ENCODE measurements around the gene ZNF662.

ZNF662 gene

DNA sequence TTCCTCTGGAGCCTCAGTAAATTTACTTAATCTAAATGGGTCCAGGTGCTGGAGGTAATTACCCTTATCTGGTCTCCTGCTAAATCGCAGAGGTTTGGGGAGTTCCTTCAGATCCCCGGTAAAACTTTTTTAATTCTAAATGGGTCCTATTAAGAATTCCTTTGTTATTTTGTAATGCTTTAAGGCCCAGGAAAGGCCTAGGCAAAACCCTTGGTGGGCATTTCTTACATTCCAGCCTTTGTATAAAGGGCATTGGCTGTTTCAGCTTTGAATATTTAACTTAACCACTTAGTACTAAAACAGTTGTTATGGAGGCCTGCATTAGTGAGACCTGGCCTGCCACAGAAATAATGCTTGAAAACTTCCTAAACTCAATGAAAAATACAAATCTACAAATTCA lies 14.9 kb upstream of the ZNF662 start:
- DNase-seq = no peak

DNA sequence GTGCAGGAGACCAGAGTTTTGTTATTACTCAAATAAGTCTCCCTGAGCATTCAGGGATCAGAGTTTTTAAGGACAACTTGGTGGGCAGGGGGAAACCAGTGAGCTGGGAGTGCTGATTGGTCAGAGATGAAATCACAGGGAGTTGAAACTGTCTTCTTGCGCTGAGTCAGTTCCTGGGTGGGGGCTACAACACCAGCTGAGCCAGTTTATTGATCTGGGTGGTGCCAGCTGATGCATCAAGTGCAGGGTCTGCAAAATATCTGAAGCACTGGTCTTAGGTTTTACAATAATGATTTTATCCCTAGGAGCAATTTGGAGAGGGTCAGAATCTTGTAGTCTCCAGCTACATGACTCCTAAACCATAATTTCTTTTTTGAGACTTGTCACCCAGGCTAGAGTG lies 13.8 kb upstream of the ZNF662 start:
- no peak for DNase-seq

DNA sequence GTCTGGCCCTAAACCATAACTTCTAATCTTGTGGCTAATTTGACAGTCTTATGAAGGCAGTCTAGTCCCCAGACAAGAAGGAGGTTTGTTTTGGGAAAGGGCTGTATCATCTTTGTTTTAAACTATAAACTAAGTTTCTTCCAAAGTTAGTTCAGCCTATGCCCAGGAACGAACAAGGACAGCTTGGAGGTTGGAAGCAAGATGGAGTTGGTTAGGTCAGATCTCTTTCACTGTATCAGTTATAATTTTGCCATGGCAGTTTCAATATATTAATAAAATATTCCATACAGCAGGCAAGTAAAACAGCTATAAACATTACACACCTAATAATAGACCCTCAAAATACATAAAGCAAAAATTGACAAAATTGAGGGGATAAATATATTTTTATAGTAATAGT lies 13.1 kb upstream of the ZNF662 start:
- no peak for DNase-seq

DNA sequence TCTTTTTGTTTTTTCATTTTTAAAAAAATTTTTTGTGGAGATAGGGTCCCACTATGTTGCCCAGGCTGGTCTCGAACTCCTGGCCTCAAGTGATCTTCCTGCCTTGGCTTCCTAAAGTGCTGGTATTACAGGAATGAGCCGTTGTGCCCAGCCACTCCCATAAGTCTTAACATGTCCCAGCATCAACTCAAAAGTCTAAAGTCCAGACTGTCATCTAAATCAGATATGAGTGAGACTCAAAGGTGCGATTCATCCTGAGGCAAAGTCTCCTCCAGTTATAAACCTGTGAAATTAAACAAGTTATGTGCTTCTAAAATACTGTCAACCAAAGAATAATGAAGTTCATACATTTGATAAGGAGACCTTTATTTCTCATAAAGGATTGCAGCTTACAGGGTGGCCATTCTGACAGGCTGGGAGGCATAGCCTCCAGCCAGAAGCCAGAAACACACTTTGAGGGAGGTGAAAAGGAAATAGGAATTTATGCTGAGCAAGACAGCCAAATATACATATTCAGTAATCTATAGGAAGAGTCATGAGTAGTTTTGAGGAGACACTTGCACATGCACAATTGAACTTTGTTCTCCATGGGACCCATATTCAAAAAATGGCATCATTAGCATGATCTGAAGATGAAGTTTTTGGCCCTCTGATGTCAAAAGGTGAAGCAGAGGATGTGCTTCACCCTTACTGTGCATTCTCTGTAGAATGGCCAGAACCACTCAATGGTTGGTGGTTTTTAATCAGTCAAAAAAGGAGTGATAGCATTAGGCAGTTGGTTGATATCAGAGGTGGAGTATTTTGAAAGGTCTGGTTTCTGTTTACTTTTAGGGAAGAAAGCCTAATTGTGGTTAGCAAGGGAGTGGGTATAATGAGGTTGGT lies 11.0 kb upstream of the ZNF662 start:
- DNase-seq = no peak

DNA sequence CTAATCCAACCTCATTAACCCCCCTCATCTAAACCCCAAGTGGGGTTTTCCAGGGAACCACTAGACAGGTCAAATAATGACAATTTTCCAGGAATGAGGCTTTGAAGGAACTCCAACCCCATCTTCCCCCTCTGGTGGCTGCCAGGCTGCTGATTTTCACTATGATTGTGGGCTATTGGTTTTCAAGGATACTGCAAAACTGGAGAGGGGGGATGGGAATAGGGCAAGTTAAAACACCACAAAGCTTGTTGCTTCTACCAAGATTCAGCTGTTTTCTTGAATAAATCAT lies 10.4 kb upstream of the ZNF662 start:
- DNase-seq = no peak

DNA sequence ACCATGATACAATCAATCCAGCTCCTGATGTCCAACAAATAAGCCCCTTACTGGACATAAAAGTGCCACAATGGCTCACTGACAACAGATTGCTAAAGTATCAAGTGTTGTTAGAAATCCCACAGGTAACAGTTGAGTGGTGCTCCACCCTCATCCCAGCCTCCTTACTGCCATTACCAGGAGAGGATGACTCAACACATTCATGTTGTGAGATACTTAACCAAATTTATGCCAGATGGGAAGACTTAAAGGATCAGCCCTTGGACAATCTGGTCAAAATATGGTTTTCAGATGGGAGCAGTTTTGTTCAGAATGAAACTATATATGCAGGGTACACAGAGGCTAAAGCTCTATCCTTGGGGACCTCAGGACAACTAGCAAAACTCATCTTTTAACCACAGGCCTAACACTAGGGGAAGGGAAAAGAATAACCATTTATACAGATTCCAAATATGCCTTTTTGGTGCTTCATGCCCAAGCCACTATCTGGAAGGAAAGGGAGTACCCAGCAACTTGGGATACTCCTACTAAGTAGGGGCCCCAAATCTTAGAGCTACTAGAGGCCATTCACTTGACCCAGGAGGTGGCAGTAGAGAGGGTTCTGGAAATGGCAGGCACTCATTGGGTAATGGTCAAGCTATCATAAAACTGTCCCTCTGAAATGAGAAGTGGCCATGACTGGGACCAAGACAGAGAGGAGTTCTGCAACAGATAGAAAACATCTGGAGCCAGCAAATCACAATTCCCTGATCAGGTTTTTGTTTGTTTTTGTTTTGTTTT lies 6.9 kb upstream of the ZNF662 start:
- DNase-seq = no peak

DNA sequence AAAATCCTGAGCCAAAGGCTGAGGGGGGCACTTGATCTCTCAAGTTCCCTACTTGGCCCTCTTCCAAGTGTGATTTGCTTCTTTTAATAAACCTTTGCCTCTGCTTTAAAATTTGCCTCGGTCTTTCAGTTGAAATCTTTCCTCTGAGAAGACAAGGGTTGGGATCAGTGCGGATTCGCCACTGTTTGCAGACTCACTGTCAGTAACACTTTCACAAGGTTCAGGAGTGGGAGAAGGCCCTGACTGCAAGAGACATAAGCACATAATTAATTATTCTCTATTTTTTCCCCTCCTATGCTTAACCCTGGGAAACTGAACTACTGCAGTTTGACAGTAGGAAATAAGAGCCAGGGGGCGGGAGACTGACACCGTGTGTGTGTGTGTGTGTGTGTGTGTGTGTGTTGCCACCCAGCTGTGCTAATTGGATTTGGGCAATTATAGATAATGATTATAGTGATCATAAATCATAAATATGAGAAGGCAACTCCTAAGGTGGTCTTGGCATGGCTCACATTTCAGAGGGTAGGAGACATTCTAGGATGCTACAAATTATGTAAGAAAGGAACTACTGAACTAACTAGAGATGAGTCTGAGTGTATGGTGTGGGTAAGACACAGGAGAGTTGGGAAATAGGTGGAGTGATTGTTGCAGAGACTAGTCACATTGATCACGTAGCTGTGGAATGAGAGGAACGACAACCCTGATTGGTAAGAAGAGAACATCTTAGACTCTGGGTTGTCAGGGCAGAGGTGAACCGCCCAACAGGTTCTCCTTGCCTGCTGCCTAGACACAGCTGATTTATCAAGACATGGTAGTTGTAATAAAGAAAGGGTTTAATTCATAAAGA lies 5.5 kb upstream of the ZNF662 start:
- no peak for DNase-seq

DNA sequence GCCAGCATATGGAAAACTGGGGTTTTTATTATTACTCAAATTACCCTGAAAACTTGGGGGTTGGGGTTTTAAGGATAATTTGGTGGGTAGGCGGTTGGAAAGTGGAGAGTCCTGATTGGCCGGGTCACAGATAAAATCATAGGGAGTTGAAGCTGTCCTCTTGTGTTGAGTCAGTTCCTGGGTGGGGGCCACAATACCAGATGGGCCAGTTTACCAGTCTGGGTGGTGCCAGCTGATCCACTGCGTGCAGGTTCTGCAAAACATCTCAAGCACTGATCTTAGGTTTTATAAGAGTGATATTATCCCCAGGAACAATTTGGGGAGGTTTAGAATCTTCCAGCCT lies 4.9 kb upstream of the ZNF662 start:
- DNase-seq = peak; percentile 51

DNA sequence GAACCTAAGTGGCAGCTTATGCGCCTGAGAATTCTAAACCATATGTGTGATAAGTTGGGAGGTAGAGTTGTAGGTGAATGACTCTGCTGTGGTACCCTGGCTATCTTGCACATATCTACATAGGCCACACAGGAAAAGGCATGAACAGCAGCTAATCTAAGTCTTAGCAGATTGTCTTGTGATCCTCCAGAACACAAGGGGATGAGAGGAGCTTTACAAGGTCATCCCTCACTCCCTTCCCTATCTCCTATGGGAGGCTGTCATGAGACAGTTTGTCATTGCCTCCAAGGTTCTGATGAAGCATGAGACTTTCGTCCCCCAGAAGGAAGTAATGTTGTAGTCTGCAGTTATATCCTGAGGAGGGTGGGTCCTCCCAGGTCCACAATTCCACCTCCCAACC lies 3.7 kb upstream of the ZNF662 start:
- DNase-seq = no peak

DNA sequence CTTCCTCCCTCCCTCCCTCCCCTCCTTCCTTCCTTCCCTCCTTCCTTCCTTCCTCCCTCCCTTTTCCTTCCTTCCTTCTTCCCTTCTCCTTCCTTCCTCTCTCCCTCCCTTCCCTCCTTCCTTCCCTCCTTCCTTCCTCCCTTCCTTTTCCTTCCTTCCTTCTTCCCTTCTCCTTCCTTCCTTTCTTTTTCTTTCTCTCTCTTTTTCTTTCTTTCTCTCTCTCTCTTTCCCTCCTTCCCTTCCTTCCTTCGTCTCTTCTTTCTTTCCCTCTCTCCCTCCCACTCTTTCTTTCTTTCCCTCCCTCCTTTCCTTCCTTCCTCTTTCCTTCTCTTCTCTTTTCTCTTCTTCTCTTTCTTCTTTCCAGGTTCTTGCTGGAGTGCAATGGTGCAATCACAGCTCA lies 1.9 kb upstream of the ZNF662 start:
- DNase-seq = no peak

DNA sequence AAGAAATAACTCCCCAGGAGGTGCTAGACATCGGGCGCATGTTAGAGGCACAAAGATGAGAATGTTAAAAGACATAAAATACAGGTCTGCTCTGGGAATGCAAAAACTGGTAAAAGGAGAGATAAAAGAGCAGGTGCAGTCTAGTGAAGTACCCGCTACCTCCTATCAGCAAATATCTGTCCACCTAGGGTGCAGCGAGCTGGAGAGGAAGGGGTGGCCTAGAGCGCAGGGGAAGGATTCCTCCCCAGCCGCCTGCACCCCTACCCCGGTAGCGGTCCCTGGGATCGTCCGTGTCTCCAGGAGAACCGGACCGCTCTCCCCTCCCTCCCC lies 237 bp upstream of the ZNF662 start:
- DNase-seq = no peak

DNA sequence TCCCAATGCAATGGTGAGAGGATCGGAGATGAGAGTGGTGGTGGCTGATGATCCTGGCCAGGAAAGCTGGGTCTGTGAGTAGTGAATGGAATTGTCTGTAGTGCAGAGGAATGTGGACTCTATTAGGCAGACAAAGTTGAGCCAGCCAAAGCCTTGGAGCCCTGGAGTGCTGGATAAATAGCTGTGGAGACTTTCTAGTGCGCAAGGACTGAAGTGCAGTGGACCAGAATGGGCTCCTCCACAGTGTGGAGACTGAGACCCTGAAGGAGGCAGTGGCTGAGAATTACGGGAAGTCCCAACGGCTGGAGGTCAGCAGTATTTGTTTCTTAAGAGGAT lies 874 bp downstream of the ZNF662 start:
- no peak for DNase-seq

DNA sequence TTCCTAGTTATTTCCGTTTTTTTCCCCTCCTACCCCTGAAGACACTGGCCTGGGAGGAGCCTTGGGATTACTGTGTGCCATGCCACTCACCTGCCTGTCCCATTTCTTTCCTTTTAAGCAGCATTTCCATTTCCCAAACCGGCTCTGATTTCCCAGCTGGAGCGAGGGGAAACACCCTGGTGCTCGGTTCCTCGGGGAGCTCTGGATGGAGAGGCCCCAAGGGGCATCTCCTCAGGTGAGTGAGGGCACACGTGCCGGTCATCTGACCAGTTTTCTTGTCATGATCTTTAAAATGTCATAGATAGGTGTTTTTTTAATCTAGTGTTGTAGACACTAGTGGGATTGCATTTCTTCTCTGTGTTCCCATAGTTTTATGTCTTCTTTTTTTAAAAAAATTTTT lies 2.7 kb downstream of the ZNF662 start:
- no peak for DNase-seq

DNA sequence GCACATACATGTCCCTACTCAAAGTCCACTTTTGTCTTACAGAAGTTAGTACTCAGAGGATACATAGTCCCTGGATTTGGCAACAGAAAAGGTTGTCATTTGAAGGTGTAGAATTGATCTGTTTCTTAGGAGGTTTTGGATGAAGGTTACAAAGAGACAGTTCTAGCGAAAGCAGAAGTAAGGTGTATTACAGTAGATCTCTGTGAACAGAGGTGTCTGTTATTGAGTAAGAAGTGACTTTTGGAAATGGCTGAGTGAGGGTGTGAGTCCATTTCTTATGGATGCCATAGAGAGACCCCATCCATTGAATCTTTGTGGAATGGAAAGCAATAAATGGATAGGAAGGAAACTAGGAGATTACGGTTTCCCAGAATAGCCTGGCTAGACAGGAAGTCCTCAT lies 5.6 kb downstream of the ZNF662 start:
- DNase-seq = no peak

DNA sequence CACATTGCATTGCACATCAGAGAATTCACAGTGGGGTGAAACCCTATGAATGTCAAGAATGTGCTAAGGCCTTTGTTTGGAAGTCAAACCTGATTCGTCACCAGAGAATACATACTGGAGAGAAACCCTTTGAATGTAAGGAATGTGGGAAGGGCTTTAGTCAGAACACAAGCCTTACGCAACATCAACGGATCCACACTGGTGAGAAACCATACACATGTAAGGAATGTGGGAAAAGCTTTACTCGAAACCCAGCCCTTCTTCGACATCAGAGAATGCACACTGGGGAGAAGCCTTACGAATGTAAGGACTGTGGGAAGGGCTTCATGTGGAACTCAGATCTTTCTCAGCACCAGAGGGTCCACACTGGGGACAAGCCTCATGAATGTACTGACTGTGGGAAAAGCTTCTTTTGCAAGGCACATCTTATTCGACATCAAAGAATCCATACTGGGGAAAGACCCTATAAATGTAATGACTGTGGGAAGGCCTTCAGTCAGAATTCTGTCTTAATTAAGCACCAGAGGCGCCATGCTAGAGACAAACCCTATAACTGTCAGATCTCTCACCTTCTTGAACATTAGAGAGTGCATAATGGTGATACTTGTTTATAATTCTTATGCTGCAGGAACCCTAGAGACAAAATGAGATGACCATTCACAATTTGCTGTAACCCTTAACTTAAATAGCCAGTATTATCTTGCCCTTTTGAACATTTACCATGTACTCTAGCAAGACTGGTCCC lies 9.0 kb downstream of the ZNF662 start:
- no peak for DNase-seq

DNA sequence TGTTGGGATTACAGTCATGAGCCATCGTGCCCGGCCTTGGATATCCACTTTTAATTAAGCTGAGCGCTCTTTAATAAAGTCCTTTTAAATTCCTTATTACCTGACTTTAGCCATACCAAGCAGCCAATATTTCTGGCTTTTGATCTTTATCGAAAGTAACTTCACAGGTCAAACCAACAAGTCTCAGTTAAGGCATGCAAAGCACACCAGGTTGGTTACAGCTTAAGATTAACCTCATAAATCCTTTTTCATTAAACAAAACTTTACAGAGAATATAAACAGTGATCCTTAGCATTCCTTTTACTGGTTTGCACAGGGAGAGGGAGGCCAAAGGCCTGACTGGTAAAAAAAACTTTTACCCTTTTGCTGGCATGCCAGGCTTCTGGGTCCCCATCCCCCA lies 17.7 kb downstream of the ZNF662 start:
- no peak for DNase-seq

DNA sequence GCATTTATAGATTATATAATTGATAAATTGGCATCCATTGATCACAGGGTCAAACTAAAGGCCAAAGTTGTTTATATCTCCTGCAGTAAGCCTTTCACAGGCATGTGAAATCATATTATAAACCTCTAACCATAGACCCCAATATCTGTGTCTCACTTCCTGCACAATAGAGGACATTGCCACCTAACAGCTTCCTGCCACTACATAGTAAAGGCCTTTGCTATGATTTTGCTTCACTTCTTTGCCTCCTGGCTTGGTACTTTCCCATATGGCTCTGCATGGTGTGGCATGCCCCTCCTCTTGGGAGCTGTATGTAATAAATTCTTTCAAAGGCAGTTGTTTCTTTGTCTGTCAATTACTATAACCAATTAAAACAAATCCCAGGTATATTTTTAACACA lies 20.4 kb downstream of the ZNF662 start:
- DNase-seq = no peak

DNA sequence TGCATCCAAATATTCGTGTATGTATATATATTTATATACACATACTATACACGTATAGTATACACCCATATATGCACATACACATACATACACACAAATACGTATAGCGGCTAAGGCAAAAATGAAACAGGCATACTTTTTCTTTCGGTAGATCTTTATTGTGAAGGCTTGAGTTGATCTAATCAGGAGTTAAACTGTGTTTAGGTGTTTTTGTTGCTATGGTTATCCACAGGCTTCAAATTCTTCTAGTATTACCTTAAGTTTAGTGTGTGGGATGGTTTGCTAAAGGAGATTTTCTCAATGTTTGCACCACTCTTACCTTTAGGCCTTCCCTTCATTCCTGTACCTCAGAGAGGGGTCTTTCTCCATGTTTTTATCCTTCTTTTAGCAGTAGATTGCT lies 28.2 kb downstream of the ZNF662 start:
- no peak for DNase-seq

DNA sequence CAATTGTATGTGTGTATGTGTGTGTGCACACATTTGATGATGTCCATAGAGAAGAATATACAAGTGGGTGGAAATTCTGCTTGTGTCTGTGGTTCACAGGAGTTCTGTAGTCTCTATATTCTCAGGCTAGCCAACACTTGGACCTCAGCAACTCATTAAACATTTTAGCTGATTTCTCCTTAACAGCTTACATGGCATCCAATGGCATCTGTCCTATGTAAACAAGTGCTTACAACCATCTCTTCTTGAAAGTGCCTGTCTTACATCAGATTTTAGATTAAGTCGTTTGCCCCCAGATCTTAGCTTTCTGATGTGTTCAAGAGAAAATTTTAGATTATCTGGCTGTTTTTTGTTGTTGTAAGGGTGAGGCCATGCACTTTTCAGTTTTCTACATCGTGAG lies 29.0 kb downstream of the ZNF662 start:
- DNase-seq = no peak

DNA sequence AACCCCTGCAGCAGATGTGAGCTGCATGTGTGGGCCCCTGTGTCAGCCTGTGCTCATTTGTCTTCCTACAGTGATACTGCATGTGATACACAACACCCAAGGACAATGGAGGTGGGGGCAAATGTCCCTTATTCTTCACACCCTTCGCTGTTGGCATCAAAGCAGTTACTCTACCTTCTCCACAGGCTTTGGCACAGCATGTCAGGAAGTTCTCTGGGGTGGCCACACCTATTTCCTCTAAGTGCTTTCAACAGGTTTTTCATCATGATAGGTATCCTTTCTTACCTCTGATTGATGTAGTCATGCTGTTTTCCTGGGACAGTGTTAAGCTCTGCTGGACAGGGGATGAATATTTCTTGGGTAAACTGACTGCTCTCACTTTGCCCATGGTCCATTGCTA lies 29.5 kb downstream of the ZNF662 start:
- no peak for DNase-seq

DNA sequence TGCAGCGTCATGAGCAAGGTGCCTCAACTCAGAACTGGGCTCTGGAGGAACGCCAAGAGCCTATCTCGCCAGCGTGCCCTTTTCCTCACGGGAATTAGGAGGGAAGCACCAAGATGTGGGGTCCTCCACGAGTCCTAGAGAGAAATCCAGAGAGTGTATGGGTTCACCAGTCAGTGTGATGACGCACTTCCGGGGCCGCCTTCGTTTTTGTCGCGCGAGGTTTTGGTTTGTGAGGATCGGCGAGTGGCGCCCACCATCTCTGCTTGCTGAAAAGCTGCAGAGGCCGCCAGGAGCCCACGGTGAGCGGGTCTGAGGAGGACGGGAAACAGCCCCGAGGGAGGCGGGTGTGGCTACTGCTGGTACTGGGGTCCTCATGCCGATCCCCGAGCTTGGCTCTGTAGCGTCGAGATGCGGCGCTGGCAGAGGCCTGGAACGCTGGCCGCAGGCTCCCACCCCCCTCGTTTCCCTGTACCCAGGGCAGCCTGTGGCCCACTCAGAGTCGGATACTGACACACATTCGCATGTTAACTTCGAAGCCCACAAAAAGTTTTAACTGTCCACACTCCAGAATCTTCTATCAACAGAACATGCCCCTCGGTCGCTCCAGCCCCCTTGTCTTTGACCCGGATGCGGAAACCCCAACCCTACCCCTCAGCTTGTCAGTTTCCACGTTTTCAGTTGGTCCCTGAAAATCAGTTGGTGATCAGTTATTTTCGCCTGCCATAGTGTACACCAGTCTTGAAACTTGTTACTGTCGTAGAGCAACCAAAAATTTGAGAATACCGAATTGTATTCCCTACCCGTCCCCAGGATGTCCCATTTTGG lies 30.4 kb downstream of the ZNF662 start:
- DNase-seq = no peak

DNA sequence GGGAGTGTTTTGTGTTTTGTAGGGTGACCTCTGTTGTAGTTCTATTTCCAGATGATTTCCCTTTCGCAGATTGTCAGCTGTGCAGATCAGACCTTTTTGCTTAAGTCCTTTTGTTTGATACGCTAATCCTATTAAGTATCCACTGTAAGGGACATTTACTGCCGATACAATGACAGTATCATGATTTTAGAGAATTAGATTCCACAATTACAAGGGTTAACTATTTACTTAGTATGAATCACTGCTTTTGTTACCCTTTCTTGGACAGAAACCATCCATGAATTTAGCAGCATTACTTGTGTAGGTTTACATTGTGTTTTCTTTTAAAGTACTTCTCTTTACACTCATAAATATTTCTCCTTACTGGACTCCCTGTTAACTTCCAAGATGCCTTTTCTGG lies 31.4 kb downstream of the ZNF662 start:
- no peak for DNase-seq

DNA sequence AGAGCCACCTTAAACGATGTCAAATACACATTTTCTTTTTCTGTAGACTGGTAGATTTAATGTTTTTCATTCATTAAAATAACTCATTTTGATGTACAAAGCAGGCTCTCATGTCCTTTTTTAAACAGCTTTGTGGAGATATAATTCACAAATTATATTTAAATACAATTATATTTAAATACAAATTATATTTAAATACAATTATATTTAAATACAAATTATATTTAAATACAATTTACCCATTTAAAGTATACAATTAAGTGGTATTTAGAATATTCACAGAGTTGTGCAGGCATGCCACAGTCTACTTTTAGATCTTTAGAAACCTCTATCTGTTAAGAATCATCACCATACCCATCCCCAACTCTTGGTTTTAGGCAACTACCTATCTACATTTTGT lies 36.8 kb downstream of the ZNF662 start:
- no peak for DNase-seq
